Activated T-helper 1 cell treated with anti-CD3 and anti-CD28 coated beads, Interleukin-12 subunit alpha, Interleukin-12 subunit beta, Interleukin-2, Interleukin-4 antibody, amounts not matched to agents 30 ng/mL and 10 ng/mL and 1 ng/mL, durations not matched to agents 14 hours and 24 hours and 36 hours (primary cell): ENCODE measurements around the gene SYNGR3. TPM values are rescaled to one million over a fixed set of nuclear protein-coding genes. Genes with fewer than 3 reads are reported as not detected.

Experiments used
- DNase-seq: peaks from one replicate; pipeline ENCODE4 v3.0.0; 2021; ENCODE audit warnings: low spot score
- H3K27ac Mint-ChIP-seq: one replicate; pipeline ENCODE4 v1.8.0; 2021; ENCODE audit warnings: mild to moderate bottlenecking, mixed read lengths
- H3K27me3 Mint-ChIP-seq: one replicate; pipeline ENCODE4 v1.8.0; 2022; ENCODE audit warnings: mild to moderate bottlenecking, moderate library complexity, mixed read lengths; ENCODE audit not compliant: insufficient read depth
- H3K36me3 Mint-ChIP-seq: one replicate; pipeline ENCODE4 v1.8.0; 2021; ENCODE audit warnings: low read depth, mixed read lengths
- H3K4me1 Mint-ChIP-seq: one replicate; pipeline ENCODE4 v1.8.0; 2021; ENCODE audit warnings: low read depth, mixed read lengths
- H3K4me3 Mint-ChIP-seq: one replicate; pipeline ENCODE4 v1.8.0; 2021; ENCODE audit warnings: mild to moderate bottlenecking, moderate library complexity, mixed read lengths
- H3K9me3 Mint-ChIP-seq: one replicate; pipeline ENCODE4 v1.8.0; 2021; ENCODE audit warnings: mixed read lengths
- intact Hi-C: fragments of 100-400 bp; cut with micrococcal nuclease; formaldehyde crosslinking; loops from one replicate; pipeline ENCODE4 v1.15.1; 2024
- total RNA-seq: library from RNA; stranded (reverse); gene quantifications from 2 replicates; pipeline ENCODE4 v1.2.3, GENCODE V29; 2022

Gene SYNGR3
- total RNA-seq, 1 donor from 2014 or later, result 26.3 TPM

DNA sequence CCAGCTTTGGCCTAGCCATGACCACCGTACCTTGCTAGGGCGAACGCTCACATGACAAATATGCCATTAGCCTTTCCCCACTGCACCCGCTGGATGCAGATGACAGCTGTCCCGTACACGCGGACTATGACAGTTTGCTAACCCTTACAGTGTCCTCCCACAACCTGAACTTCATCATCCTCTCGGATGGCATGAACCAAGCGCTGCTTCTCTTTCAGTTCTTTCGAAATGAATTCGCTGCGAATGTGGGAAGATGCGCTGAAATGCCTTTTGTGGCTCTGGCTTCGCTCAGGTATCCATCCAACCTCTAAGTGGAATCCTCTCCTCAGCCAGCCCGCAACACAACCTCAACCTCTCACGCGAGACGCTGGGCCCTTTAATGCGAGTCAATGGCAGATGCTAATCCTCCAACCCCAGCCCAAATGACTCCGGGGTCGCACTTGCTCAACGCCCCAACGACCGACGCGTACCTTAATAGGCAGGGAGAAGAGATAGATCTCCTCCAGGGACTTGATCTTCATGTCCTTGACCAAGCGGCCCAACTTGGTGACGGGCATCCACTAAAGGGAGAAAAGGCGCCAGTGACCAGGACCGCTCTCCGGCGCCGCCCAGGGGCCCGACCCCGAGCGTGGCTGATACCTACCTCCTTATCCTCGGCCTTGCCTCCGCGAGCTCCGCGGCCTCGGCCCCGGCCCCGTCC is 25.8 kb upstream of the SYNGR3 start:
- Mint-ChIP-seq H3K4me3 (peak overlapping the region; percentile 100), H3K27ac (peak overlapping the region; percentile 97), H3K4me1 (peaks cover 34% of the 10 kb centered on the region), H3K36me3 (peaks cover 44% of the 10 kb centered on the region), H3K9me3 (no peaks in the 10 kb centered on the region), H3K27me3 (no peaks in the 10 kb centered on the region)
- intact Hi-C loops, result loop anchor here (1.0 to 2.0 kb wide), 6 partner anchors 8 to 191 kb away; partner anchors contain the start of genes FAHD1, HAGH, MSRB1 and NUBP2
- DNase-seq, result no peak

DNA sequence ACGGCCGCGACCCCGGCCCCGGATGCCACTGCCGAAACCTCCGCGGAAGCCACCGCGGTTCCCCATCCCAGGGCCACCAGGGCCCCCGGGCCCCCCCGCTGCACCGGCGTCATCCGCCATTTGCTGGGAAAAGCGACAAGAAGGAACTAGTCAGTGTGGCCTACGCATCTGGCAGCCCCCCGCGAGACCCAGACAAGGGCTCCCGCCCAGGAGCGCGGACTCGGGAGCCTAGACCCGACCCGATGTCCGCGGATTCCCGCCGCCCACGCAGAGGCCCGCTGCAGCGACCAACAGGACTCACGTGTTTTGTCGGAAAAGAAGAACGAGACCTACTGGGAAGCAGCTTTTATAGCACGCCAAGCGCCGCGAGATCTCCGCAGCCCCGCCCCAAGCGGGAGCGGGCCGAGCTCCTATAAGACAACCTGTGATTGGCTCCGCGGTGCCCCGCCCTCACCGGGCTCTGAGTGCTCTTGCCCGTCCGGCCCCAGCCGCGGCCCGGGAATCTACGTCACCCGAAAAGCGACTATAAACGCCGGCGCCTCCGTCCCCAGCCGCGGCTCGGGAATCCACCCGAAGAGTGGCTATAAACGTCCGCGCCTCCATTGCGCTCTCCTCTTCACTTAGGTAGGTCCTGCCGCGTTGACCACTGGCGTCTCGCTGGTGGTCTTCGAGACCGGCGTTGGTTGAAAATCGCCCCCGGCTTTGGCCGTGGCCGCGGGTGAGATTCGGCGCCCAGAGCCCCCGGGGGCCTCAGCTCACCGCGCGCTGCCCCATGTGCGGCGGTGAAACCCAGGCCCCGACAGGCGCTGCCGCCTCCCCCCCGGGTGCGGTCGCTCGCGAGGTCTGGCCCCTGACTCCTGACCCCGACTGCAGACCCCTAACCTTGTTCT is 25.0 kb upstream of the SYNGR3 start, which contains the start of gene RPS2:
Gene RPS2, minus strand, starts transcription at position 321 of the 890 bp plus-strand sequence. Its CDS starts 201 bp downstream, at position 120.
- H3K27ac Mint-ChIP-seq, result peak within 1 kb of the TSS; percentile 97
- no peaks in the 10 kb centered on the region for H3K27me3 Mint-ChIP-seq
- intact Hi-C loops, result loop anchor here (1.0 to 2.0 kb wide), 6 partner anchors 8 to 191 kb away; partner anchors contain the start of genes FAHD1, HAGH, MSRB1 and NUBP2
- peaks cover 34% of the 10 kb centered on the region for H3K4me1 Mint-ChIP-seq
- H3K36me3 Mint-ChIP-seq, result peaks cover 44% of the 10 kb centered on the region
- peak; percentile 99 for DNase-seq
- no peaks in the 10 kb centered on the region for H3K9me3 Mint-ChIP-seq
- peak within 1 kb of the TSS; percentile 100 for H3K4me3 Mint-ChIP-seq

DNA sequence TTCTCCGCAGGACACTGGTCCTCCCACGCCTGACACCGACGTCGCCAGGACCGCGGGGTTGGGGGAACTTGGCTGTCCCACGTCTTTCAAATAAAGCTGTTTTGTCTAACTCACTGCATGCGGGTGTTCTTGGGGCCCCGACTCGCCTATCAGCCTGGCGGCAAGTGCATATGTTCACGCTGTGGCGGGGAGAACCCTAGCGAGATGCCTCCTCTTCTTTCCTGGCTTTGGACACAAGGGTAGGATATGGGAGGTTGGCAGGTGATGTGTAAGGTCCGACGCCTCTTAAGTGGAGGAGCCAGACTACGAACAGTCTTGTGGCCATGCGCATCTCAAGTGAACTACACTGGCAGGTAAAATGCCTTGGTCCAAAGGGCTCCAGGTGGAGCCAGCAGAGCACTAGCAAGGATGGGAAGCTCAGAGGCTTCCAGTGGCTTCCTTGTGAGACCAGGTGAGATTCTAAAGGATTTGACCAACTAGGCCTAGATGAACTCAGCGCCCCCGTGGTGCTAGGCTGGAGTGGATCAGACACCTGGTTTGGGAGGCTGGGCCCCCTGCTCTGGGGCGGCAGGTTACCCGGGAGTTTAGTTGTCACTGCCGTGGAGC is 24.3 kb upstream of the SYNGR3 start:
- Mint-ChIP-seq H3K36me3 (peaks cover 41% of the 10 kb centered on the region), H3K4me1 (peaks cover 29% of the 10 kb centered on the region), H3K27ac (peak overlapping the region; percentile 94), H3K4me3 (peak overlapping the region; percentile 100), H3K27me3 (no peaks in the 10 kb centered on the region), H3K9me3 (no peaks in the 10 kb centered on the region)
- intact Hi-C loops, result loop anchor here (2.0 kb wide), 2 partner anchors 139 to 183 kb away; partner anchors contain the start of genes FAHD1, HAGH, NUBP2 and SPSB3
- no peak for DNase-seq

DNA sequence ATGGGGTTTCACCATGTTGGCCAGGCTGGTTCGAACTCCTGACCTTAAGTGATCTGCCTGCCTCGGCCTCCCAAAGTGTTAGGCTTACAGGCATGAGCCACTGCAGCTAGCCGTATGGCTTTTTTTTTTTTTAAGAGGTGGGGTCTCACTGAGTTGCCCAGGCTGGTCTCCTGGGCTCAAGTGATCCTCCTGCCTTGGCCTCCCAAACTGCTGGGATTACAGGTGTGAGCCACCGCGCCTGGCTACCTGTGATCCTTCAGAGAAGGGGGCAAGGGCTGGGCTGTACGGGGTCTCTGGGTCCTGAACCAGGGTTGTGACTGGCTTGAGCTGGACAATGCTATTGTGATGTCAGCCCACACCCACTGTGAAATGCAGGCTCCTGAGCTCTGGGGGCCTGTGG is 23.3 kb upstream of the SYNGR3 start, which contains the start of gene RNF151:
Gene RNF151, plus strand, starts transcription at position 397 of the 400 bp plus-strand sequence. CDS start 26 bp downstream, outside the sequence.
- Mint-ChIP-seq H3K27me3 (no peaks in the 10 kb centered on the region), H3K36me3 (peaks cover 33% of the 10 kb centered on the region), H3K9me3 (no peaks in the 10 kb centered on the region), H3K4me3 (peak within 1 kb of the TSS; percentile 100), H3K4me1 (peaks cover 25% of the 10 kb centered on the region), H3K27ac (peak within 1 kb of the TSS; percentile 94)
- intact Hi-C loops, result no loop called here
- no peak for DNase-seq

DNA sequence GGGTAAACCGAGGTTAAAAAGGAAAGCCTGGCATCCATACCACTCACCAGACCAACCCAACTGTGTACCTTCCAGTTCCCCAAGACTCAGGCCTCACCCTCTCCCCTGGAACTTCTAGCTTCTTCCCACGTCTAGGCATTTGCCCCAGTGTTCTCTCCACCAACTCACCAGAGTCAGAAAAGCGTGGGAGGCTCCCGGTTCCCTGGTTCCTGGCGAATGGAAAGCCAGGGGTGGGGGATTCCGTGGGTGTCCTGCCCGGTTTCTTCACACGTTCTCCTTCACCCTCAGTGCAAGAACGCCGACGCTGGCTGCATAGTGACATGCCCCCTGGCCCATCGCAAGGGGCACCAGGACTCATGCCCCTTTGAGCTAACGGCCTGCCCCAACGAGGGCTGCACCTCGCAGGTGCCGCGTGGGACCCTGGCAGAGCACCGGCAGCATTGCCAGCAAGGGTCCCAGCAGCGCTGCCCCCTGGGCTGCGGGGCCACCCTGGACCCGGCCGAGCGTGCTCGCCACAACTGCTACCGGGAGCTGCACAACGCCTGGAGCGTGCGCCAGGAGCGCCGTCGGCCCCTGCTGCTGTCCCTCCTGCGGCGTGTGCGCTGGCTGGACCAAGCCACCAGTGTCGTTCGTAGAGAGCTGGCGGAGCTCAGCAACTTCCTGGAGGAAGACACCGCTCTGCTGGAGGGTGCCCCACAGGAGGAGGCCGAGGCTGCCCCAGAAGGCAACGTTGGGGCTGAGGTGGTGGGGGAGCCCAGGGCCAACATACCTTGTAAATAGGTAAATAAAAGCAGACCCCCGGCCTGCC is 21.4 kb upstream of the SYNGR3 start:
- peaks cover 25% of the 10 kb centered on the region for H3K36me3 Mint-ChIP-seq
- no peak overlapping the region for H3K4me3 Mint-ChIP-seq
- peaks cover 26% of the 10 kb centered on the region for H3K4me1 Mint-ChIP-seq
- H3K9me3 Mint-ChIP-seq, result no peaks in the 10 kb centered on the region
- DNase-seq, result no peak
- intact Hi-C loops, result no loop called here
- no peak overlapping the region for H3K27ac Mint-ChIP-seq
- H3K27me3 Mint-ChIP-seq, result no peaks in the 10 kb centered on the region

DNA sequence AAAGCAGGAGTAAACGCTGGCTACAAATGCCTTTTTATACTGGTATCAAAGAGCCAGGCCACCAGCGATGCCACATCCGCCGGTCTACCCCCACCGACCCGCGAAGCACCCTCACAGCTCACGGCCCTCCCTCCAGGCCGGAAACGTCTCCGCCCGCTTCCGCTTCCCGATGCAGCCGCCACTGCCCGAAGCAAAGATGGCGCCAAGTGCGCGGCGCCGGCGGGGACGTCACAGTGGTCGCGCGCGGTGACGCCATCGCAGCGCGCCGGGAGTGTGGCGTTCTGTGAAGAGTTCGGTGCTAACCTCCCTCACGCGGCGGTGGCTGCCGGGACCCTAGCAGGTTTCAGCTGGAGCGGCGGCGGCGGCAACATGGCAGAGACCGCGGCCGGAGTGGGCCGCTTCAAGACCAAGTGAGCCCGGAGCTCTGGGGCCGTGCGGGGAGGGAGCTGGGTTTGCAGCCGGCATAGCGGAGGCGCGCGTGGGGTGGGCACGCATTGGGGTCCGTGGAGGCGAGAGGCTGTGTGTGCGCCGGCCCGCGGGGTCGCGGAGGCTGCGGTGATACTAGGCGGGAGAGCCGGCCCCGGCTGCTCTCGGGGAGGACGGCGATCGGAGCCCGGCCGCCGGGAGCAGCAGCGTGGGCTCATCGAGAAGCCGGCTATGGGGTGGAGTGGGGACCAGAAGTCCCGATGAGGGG is 17.8 kb upstream of the SYNGR3 start, which contains the start of gene TBL3:
Gene TBL3, plus strand, starts transcription at position 258 of the 694 bp plus-strand sequence. Its CDS starts 112 bp downstream, at position 370.
- Mint-ChIP-seq H3K4me1 (peaks cover 19% of the 10 kb centered on the region), H3K27ac (peak within 1 kb of the TSS; percentile 99), H3K4me3 (peak within 1 kb of the TSS; percentile 97), H3K9me3 (no peaks in the 10 kb centered on the region), H3K36me3 (peaks cover 18% of the 10 kb centered on the region), H3K27me3 (no peaks in the 10 kb centered on the region)
- peak; percentile 97 for DNase-seq
- intact Hi-C loops, result loop anchor here (1.0 to 5.0 kb wide), 6 partner anchors 8 to 551 kb away; partner anchors contain the start of genes CRAMP1, GFER, IFT140 and NDUFB10

DNA sequence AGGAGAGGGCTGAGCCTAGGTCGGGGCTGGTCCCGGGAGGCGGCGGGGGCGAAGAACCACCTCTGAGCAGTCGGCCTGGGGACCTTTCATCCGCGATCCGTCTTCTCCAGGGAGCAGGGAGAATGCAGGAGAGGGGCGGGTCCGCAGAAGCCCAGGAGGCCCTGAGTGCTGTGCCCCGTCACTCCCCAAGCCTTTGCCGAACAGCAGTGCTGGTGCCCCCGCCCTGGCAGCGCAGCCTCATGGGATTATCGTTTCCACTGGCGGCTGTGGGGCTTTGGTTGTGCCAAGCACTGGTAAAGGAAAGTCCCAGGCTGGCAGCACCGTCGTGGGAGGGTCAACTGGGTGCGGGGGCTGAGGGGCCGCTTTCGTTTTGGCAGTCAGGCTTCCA is 17.3 kb upstream of the SYNGR3 start:
- Mint-ChIP-seq H3K27ac (peak overlapping the region; percentile 74), H3K4me1 (peaks cover 19% of the 10 kb centered on the region), H3K9me3 (no peaks in the 10 kb centered on the region), H3K4me3 (peak overlapping the region; percentile 97), H3K36me3 (peaks cover 20% of the 10 kb centered on the region), H3K27me3 (no peaks in the 10 kb centered on the region)
- no peak for DNase-seq
- intact Hi-C loops, result loop anchor here (1.0 to 5.0 kb wide), 4 partner anchors 8 to 552 kb away; partner anchors contain the start of genes CRAMP1, GFER, IFT140 and RPS2

DNA sequence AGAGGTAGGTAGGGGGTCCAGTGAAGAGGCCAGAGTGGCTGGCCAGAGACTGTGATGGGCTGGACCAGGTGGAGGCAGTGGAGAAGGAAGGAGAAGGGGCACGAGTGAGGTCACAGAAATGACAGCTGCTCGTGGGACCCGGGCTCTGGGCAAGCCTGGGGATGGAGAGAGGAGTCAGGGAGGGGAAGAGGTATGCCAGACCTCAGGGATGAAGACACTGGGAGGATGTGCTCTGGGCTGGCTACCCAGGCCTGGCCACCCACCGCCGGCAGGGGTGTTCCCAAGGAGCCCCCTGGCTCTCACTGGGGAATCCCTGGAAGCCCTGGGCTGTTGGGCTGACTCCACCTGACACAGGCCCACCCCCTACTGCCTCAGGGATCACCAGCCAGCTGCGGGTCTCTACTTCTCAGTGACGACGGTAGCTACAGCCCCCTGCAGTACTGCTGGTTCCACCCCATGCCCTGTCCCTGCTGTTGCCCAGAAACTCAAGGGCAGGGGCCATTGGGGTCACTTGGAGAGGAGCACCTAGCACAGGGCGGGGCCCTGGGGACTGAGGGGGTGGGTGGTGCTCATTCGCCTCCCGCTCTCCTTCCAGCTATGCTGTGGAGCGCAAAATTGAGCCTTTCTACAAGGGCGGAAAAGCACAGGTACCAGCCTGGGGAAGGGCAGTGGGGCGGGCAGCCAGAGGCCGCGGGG is 16.2 kb upstream of the SYNGR3 start:
- intact Hi-C loops, result loop anchor here (2.0 to 5.0 kb wide), 2 partner anchors 361 to 553 kb away; partner anchors contain the start of genes CRAMP1, IFT140 and UQCC4
- H3K27ac Mint-ChIP-seq, result peak overlapping the region; percentile 63
- peaks cover 19% of the 10 kb centered on the region for H3K4me1 Mint-ChIP-seq
- H3K4me3 Mint-ChIP-seq, result peak overlapping the region; percentile 47
- peaks cover 21% of the 10 kb centered on the region for H3K36me3 Mint-ChIP-seq
- no peak for DNase-seq
- H3K27me3 Mint-ChIP-seq, result no peaks in the 10 kb centered on the region
- no peaks in the 10 kb centered on the region for H3K9me3 Mint-ChIP-seq

DNA sequence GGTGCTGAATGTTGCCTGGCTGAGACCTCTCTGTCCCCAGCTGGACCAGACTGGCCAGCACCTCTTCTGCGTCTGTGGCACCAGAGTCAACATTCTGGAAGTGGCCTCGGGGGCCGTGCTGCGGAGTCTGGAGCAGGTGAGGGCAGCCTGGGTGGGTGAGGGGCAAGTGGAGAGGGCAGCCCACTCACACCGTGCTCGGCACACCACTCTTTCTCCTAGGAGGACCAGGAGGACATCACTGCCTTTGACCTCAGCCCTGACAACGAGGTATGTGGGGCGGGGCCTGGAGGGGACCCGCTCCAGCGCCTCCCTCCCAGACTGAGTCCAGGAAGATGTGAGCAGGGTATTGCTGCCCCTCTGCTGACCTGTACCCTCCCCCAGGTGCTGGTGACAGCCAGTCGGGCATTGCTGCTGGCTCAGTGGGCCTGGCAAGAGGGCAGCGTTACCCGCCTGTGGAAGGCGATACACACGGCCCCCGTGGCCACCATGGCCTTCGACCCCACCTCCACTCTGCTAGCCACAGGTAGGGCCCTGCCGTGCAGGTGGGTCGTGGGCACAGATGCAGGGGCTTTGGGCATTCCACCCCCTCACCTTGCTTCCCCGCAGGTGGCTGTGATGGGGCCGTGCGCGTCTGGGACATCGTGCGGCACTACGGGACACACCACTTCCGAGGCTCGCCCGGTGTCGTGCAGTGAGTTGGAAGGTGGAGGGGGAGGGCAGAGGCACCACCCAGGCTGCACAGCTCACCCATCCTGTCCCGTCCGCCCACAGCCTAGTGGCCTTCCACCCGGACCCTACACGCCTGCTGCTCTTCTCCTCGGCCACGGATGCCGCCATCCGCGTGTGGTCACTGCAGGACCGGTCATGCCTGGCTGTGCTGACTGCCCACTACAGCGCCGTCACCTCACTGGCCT is 15.4 kb upstream of the SYNGR3 start:
- Mint-ChIP-seq H3K27me3 (no peaks in the 10 kb centered on the region), H3K4me3 (peak overlapping the region; percentile 47), H3K9me3 (no peaks in the 10 kb centered on the region), H3K36me3 (peaks cover 21% of the 10 kb centered on the region), H3K4me1 (peaks cover 19% of the 10 kb centered on the region), H3K27ac (no peak overlapping the region)
- intact Hi-C loops, result loop anchor here (5.0 kb wide), 1 partner anchor 362 kb away; the partner anchor contains the start of genes CRAMP1 and IFT140
- no peak for DNase-seq
